SK-N-MC (cell line): Measurements from ENCODE around the gene TRPC4AP.
"Not testable (repeated sequence)": the region's sequence is repeated elsewhere in the genome, so short reads cannot be mapped to it uniquely, and the experiment has no call there.

ENCODE experiments used
- EZH2 ChIP-seq: fragments of 200-600 bp; sonication (generic); IDR thresholded peaks from one replicate; pipeline ENCODE4 v1.6.1; 2017; ENCODE audit warnings: antibody characterized with exemption
- FOXP2 ChIP-seq: optimal IDR thresholded peaks from 2 replicates; pipeline ENCODE3; 2011; ENCODE audit warnings: mild to moderate bottlenecking, moderate library complexity; ENCODE audit not compliant: insufficient read depth; ENCODE audit errors: extremely low read length, control extremely low read depth
- POLR2AphosphoS5 ChIP-seq: IDR thresholded peaks from 2 replicates; pipeline ENCODE4 v1.6.1; 2012; ENCODE audit warnings: mild to moderate bottlenecking, low read depth, low read length, borderline replicate concordance

DNA sequence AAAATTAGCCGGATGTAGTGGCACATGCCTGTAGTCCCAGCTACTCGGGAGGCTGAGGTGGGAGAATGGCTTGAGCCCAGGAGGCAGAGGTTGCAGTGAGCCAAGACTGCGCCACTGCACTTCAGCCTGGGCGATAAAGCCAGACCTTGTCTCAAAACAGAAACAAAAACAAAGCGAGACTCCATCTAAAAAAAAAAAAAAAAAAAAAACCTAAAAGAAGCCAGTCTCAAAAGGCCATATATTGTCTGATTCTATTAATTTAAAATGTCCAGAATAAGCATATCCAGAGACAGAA is 12.3 kb downstream of the TRPC4AP start:
- TF ChIP-seq EZH2, POLR2AphosphoS5, FOXP2: not testable (repeated sequence)
